Endodermal cell (in vitro differentiated cells): ENCODE measurements around the gene ATP10A. TPM values are rescaled to one million over a fixed set of nuclear protein-coding genes. Genes with fewer than 3 reads are reported as not detected.
"Not testable (repeated sequence)": the region's sequence is repeated elsewhere in the genome, so short reads cannot be mapped to it uniquely, and the experiment has no call there.

Experiments used
- DNase-seq: peaks from one replicate; pipeline ENCODE4 v3.0.0-alpha.2; 2017
- H3K27ac ChIP-seq: 2 replicates; pipeline ENCODE4 v1.5.1; 2013; ENCODE audit warnings: mild to moderate bottlenecking, low read depth, low read length, moderate library complexity
- H3K27me3 ChIP-seq: 2 replicates; pipeline ENCODE4 v1.6.1; 2013; ENCODE audit warnings: mild to moderate bottlenecking, low read length, moderate library complexity; ENCODE audit not compliant: insufficient read depth, control insufficient read depth, poor library complexity, severe bottlenecking
- H3K36me3 ChIP-seq: 2 replicates; pipeline ENCODE4 v1.7.0; 2013; ENCODE audit warnings: mild to moderate bottlenecking, low read length, moderate library complexity; ENCODE audit not compliant: control insufficient read depth, insufficient read depth
- H3K4me1 ChIP-seq: one replicate; pipeline ENCODE4 v1.7.0; 2013; ENCODE audit warnings: low read length; ENCODE audit not compliant: control insufficient read depth, insufficient read depth
- H3K4me3 ChIP-seq: 2 replicates; pipeline ENCODE4 v1.5.1; 2013; ENCODE audit warnings: mild to moderate bottlenecking, low read length, moderate library complexity
- H3K9ac ChIP-seq: 2 replicates; pipeline ENCODE4 v1.6.1; 2013; ENCODE audit warnings: mild to moderate bottlenecking, low read length, moderate library complexity; ENCODE audit not compliant: poor library complexity, severe bottlenecking; ENCODE audit errors: extremely low read depth
- H3K9me3 ChIP-seq: 2 replicates; pipeline ENCODE4 v1.6.1; 2013; ENCODE audit warnings: mild to moderate bottlenecking, low read length, moderate library complexity; ENCODE audit not compliant: control insufficient read depth
- H3K27ac Mint-ChIP-seq: 2 replicates; pipeline ENCODE4 v1.8.0; 2020; ENCODE audit warnings: mixed read lengths
- H3K27me3 Mint-ChIP-seq: 2 replicates; pipeline ENCODE4 v1.8.0; 2021; ENCODE audit warnings: mild to moderate bottlenecking, mixed read lengths; ENCODE audit not compliant: insufficient read depth
- H3K36me3 Mint-ChIP-seq: 2 replicates; pipeline ENCODE4 v1.8.0; 2020; ENCODE audit warnings: low read depth, mixed read lengths
- H3K4me1 Mint-ChIP-seq: 2 replicates; pipeline ENCODE4 v1.8.0; 2020; ENCODE audit warnings: mixed read lengths
- H3K4me3 Mint-ChIP-seq: 2 replicates; pipeline ENCODE4 v1.8.0; 2020; ENCODE audit warnings: mild to moderate bottlenecking, moderate library complexity, mixed read lengths
- H3K9me3 Mint-ChIP-seq: 2 replicates; pipeline ENCODE4 v1.8.0; 2020; ENCODE audit warnings: mild to moderate bottlenecking, mixed read lengths
- CTCF ChIP-seq: fragments of 200-600 bp; sonication (generic); conservative IDR thresholded peaks from 2 replicates; pipeline ENCODE4 v1.5.0; 2021; ENCODE audit warnings: antibody characterized with exemption, mild to moderate bottlenecking
- WGBS, 2 experiments: methylation state at CpG; one replicate each; pipeline versions ENCODE4 v1.1.5 to v1.1.7; 2013; ENCODE audit warnings: missing lambda C conversion rate in 2 of 2, mixed read lengths in 1 of 2; ENCODE audit not compliant: insufficient coverage in 1 of 2, insufficient read length in 1 of 2; 5-methylcytosine and 5-hydroxymethylcytosine counted together
- total RNA-seq, 2 donors: library from RNA; stranded (reverse); fragmentation: NEBNext Ultra II Directional in 1 of 2; extraction: Animal tissue kit (Norgen Biotek cat#: 25700) in 1 of 2; gene quantifications; 2 replicates in 1 of 2; 3 replicates in 1 of 2; pipeline ENCODE4 v1.2.1, GENCODE V29; 2021

The ATP10A gene
- total RNA-seq, 2 donors from 2014 or later: 0.04 to 1.2 TPM

GRCh38 chr15:25858952-25859760 is 4.0 kb downstream of the ATP10A start:
- Mint-ChIP-seq H3K27ac (no peak overlapping the region), H3K9me3 (no peaks in the 10 kb centered on the region), H3K4me3 (no peak overlapping the region), H3K36me3 (no peaks in the 10 kb centered on the region), H3K27me3 (peaks cover 42% of the 10 kb centered on the region), H3K4me1 (peaks cover 6% of the 10 kb centered on the region)
- H3K4me1 ChIP-seq: no peaks in the 10 kb centered on the region
- H3K27ac ChIP-seq: no peak overlapping the region
- H3K36me3 ChIP-seq: no peaks in the 10 kb centered on the region
- no peak for TF ChIP-seq CTCF
- H3K9me3 ChIP-seq: no peaks in the 10 kb centered on the region
- peaks cover 46% of the 10 kb centered on the region for H3K27me3 ChIP-seq
- H3K9ac ChIP-seq: no peak overlapping the region
- DNase-seq: no peak
- no peak overlapping the region for H3K4me3 ChIP-seq
- WGBS, 2 experiments: 84 to 85% methylated on average over 8 to 13 of the region's 13 CpGs

- 76 to 77% methylated on average over 5 of the region's 5 CpGs for WGBS, 2 experiments
- peaks cover 17% of the 10 kb centered on the region for H3K27me3 ChIP-seq
- not testable (repeated sequence) for H3K4me1 Mint-ChIP-seq, H3K9ac ChIP-seq, H3K9me3 ChIP-seq, H3K9me3 Mint-ChIP-seq, H3K36me3 ChIP-seq, H3K36me3 Mint-ChIP-seq, H3K27ac Mint-ChIP-seq, H3K4me3 Mint-ChIP-seq, DNase-seq, H3K4me1 ChIP-seq, H3K4me3 ChIP-seq, H3K27ac ChIP-seq
- peaks cover 19% of the 10 kb centered on the region for H3K27me3 Mint-ChIP-seq
Observed at GRCh38 chr15:25856059-25856458, 7.1 kb downstream of the ATP10A start.

GRCh38 chr15:25852661-25853524 is 10.2 kb downstream of the ATP10A start:
- H3K9me3 Mint-ChIP-seq: no peaks in the 10 kb centered on the region
- Histone ChIP-seq H3K9me3 (no peaks in the 10 kb centered on the region), H3K27ac (no peak overlapping the region), H3K4me3 (no peak overlapping the region), H3K4me1 (peaks cover 4% of the 10 kb centered on the region), H3K27me3 (peaks cover 11% of the 10 kb centered on the region), H3K36me3 (no peaks in the 10 kb centered on the region), H3K9ac (no peak overlapping the region)
- TF ChIP-seq CTCF: peak; percentile 32
- no peaks in the 10 kb centered on the region for H3K36me3 Mint-ChIP-seq
- H3K27ac Mint-ChIP-seq: no peak overlapping the region
- H3K4me1 Mint-ChIP-seq: peaks cover 12% of the 10 kb centered on the region
- 74 to 78% methylated on average over 3 to 4 of the region's 4 CpGs for WGBS, 2 experiments
- DNase-seq: no peak
- no peak overlapping the region for H3K4me3 Mint-ChIP-seq
- peaks cover 16% of the 10 kb centered on the region for H3K27me3 Mint-ChIP-seq
